Heart left ventricle (tissue), 13 donors: ENCODE measurements around the gene ABHD16B.

Experiments used
- CTCF ChIP-seq, 12 donors: fragments of 200-600 bp; sonication (generic) in 4 of 12; IDR thresholded peaks; one replicate each; pipeline versions ENCODE4 v1.5.0 to v1.8.0; 2018 to 2022; ENCODE audit warnings: antibody characterized with exemption in 12 of 12, mild to moderate bottlenecking in 5 of 12
- POLR2A ChIP-seq, 2 donors: fragments of 450-650 bp; IDR thresholded peaks; one replicate each; pipeline ENCODE4 v1.6.1; 2017; ENCODE audit warnings: antibody characterized with exemption in 2 of 2, mild to moderate bottlenecking in 2 of 2, moderate library complexity in 2 of 2
- donor health status: ischemic (EF 13 %, LVEDD 7.1; RV severe dilation, severe dysfunction).
- donor health status: DM: no; HTN: yes; CAD: no.
- donor health status: DM: no; HTN: no; CAD: no.
- donor health status: ischemic (EF 25% LVEDD 6.9; RV normal size, moderate dysfunction).
- donor health status: ischemic (EF 25% LVEDD 5.7; RV mildly dilated, moderate dysfunction).
- donor health status: ischemic (EF 35%, LVEDD 5.7; RV mildly dilated, moderate dysfunction).
- donor health status: nonischemic (EF 11% LVEDD 7.7; RV severe dilation, severe dysfunction).
- donor health status: DM: yes; HTN: yes; CAD: no.
- donor health status: PGD.
- donor health status: ischemic (EF 29% LVEDD 5.4; RV normal size, mild dysfunction).
- donor health status: nonischemic (EF 23%, LVEDD 6.1; RV moderate dilation, normal function).

GRCh38 chr20:63860325-63861051, 810 bp upstream of the ABHD16B start:
- TF ChIP-seq POLR2A (IDR thresholded peaks at IDR 0.05) (no peak), CTCF (IDR thresholded peaks at IDR 0.05) (no peak)
